Measurements from ENCODE around the gene RAPGEF5.

DNA sequence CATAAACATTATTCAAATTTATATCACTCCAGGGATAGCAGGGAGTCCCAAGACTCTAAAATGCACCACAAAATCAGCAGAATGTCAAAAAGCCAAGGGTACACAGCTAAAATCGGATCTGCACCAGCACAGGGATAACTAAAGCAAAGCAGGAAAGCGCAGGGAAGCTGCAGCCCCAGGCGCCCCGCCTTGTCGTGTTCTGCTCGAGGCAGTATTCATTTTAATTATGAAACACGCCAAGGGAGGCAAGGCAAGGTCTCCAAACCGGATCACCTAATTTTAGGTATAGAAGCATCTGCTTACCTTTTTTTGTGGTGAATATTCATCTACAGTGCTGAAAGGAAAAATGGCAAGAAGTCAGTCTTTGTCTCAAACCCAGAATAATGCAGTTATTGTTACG is 199.4 kb downstream of the RAPGEF5 start:
- TF ChIP-seq POLR2A (IDR thresholded peaks at IDR 0.05; ENCODE audit: low read length), result no peak
- no peak for TF ChIP-seq GATA1 (IDR thresholded peaks at IDR 0.05; ENCODE audit: low read depth, low read length)

Data from erythroblast (primary cell).